Measurements from ENCODE around the gene PRPF18.
A peak's percentile ranks its signal among the peaks of the same experiment; 100 is the strongest.

Gene PRPF18

DNA sequence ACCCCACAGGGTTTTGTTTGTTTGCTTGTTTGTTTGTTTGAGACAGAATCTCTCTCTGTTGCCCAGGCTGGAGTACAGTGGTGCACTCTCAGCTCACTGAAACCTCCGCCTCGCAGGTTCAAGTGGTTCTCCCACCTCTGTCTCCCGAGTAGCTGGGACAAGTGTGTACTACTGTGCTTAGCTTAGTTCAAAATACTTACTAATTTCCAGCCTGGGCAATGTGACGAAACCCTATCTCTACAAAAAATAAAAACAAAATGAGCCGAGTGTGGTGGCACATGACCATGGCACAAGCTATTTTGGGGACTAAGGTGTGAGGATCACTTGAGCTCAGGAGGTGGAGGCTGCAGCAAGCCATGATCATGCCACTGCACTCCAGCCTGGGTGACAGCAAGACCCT lies 15.2 kb upstream of the PRPF18 start:
- H3K4me2 ChIP-seq (ENCODE audit: low read length), result no peak overlapping the region
- H3K36me3 ChIP-seq (ENCODE audit: insufficient read depth, low read length), result no peaks in the 10 kb centered on the region
- H3K4me3 ChIP-seq (ENCODE audit: low read length), result no peak overlapping the region
- no peaks in the 10 kb centered on the region for H3K4me1 ChIP-seq (ENCODE audit: control insufficient read depth, insufficient read depth, low read length)
- peaks cover 29% of the 10 kb centered on the region for H3K27me3 ChIP-seq (ENCODE audit: control insufficient read depth, insufficient read depth, low read length)
- no peaks in the 10 kb centered on the region for H3K9me3 ChIP-seq (replicated peaks; ENCODE audit: low read length)
- no peak overlapping the region for H3K9ac ChIP-seq (ENCODE audit: low read depth, low read length)

DNA sequence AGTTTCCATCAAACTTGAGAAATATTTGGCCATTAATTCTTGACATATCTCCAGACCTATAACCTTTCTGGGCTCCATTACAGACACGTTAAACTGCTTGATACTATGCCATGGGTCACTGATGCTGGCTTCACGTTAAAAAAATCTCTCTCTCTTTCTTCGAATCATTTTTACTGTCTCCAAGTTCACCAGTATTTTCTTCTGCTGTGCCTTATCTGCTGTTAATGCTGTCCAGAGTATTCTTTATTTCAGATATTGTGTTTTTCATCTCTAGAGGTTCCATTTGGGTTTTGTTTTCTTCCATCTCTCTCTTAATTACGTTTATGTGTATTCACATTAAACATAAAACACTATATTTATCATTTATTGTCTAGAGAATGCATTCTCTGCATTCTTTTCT lies 12.8 kb upstream of the PRPF18 start:
- H3K36me3 ChIP-seq (ENCODE audit: insufficient read depth, low read length), result no peaks in the 10 kb centered on the region
- no peaks in the 10 kb centered on the region for H3K4me1 ChIP-seq (ENCODE audit: control insufficient read depth, insufficient read depth, low read length)

DNA sequence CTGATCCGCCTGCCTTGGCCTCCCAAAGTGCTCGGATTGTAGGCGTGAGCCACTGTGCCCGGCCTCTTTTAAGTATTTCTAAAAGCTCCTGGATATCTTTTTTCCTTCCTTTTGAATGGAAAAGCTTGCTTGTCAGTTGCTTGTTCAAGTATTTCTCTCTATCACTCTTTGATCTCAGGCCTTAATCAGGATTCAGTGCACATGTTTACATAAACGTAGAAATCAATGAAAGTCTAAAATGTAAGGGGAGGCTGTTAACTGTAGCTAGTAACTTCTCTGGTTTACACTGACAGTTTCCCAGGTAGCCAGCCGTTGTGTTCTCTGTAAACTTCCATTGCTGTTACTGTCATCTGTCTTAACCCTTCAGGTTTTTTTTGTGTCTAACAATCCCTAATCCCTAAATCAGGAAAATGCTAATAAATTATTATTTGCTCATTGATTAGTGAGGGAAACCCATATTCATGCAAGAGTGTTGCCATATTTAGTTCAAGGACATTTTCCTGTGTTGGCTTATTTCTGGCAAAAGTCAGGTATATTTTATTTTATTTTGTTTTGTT lies 1.5 kb upstream of the PRPF18 start:
- Histone ChIP-seq H3K9ac (ENCODE audit: low read depth, low read length) (no peak overlapping the region), H3K4me3 (ENCODE audit: low read length) (no peak overlapping the region)

More for the DNA sequence above, 12.8 kb upstream of the PRPF18 start:
- no peak overlapping the region for H3K4me2 ChIP-seq (ENCODE audit: low read length)
- H3K27me3 ChIP-seq (ENCODE audit: control insufficient read depth, insufficient read depth, low read length), result peaks cover 30% of the 10 kb centered on the region
- H3K4me3 ChIP-seq (ENCODE audit: low read length), result no peak overlapping the region
- no peaks in the 10 kb centered on the region for H3K9me3 ChIP-seq (replicated peaks; ENCODE audit: low read length)
- no peak overlapping the region for H3K9ac ChIP-seq (ENCODE audit: low read depth, low read length)

DNA sequence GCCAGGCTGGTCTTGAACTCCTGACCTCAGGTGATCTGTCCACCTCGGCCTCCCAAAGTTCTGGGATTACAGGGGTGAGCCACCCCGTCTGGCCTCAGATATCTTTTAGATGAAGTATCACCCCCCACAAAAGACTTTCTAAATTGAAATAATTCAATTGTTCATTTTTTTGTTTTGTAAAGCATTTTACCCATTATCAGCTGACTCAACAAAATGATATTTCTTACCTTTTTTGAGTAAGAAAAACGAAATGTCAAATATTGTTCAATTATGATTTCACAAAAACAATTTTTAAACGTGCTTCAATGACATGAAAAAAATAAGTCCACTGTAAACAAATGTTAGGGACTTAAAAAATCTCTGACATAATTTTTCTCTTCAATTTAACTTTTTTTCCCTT lies 822 bp upstream of the PRPF18 start:
- Histone ChIP-seq H3K9me3 (replicated peaks; ENCODE audit: low read length) (no peaks in the 10 kb centered on the region), H3K9ac (ENCODE audit: low read depth, low read length) (no peak overlapping the region), H3K27me3 (ENCODE audit: control insufficient read depth, insufficient read depth, low read length) (peaks cover 23% of the 10 kb centered on the region), H3K4me2 (ENCODE audit: low read length) (no peak overlapping the region), H3K36me3 (ENCODE audit: insufficient read depth, low read length) (no peaks in the 10 kb centered on the region), H3K4me3 (ENCODE audit: low read length) (no peak overlapping the region), H3K4me1 (ENCODE audit: control insufficient read depth, insufficient read depth, low read length) (peaks cover 6% of the 10 kb centered on the region)

More for the DNA sequence above, 1.5 kb upstream of the PRPF18 start:
- Histone ChIP-seq H3K36me3 (ENCODE audit: insufficient read depth, low read length) (no peaks in the 10 kb centered on the region), H3K4me2 (ENCODE audit: low read length) (no peak overlapping the region), H3K4me1 (ENCODE audit: control insufficient read depth, insufficient read depth, low read length) (peaks cover 6% of the 10 kb centered on the region), H3K9me3 (replicated peaks; ENCODE audit: low read length) (no peaks in the 10 kb centered on the region), H3K27me3 (ENCODE audit: control insufficient read depth, insufficient read depth, low read length) (peaks cover 27% of the 10 kb centered on the region)

DNA sequence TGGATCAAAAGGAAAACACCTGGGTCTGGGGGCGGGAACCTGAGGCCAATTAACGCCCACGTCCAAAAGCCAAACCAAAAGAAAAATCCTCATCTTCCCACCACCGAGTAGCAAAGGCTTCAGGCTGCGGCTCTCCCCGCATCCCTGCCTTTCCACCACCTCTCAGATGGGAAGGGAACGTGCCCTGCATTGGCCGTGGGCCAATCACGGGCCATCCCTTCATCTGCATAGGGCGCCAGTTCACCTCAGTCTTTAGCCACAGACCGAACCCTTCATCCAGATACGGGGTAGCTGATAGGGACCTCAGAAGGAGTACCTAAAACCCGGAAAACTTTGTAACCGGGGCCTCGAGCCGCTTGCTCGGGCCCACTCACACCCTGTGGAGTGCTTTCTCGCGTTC lies 626 bp downstream of the PRPF18 start:
- peaks cover 16% of the 10 kb centered on the region for H3K27me3 ChIP-seq (ENCODE audit: control insufficient read depth, insufficient read depth, low read length)
- peak overlapping the region; percentile 93 for H3K4me2 ChIP-seq (ENCODE audit: low read length)
- peak overlapping the region; percentile 93 for H3K9ac ChIP-seq (ENCODE audit: low read depth, low read length)
- peaks cover 7% of the 10 kb centered on the region for H3K36me3 ChIP-seq (ENCODE audit: insufficient read depth, low read length)
- peak overlapping the region; percentile 99 for H3K4me3 ChIP-seq (ENCODE audit: low read length)
- peaks cover 6% of the 10 kb centered on the region for H3K4me1 ChIP-seq (ENCODE audit: control insufficient read depth, insufficient read depth, low read length)
- no peaks in the 10 kb centered on the region for H3K9me3 ChIP-seq (replicated peaks; ENCODE audit: low read length)

DNA sequence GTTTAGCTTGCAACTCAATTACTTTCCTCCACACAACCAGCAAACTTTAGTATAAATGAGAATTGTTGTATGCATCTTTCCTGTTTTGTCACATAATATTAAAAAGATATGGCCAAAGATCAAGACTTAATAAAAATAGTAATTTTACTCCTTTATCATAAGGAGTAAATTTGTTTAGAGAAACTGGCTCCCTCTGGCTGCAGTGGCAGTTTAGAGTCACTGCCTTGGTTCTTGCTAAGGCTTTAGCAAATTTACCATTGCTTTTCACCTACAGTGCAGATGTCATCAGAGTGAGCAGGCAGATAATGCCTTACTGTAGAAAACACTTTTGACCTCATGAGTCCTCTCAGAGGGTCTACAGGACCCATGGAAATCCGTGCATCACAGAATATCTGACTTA lies 2.6 kb downstream of the PRPF18 start:
- peaks cover 8% of the 10 kb centered on the region for H3K36me3 ChIP-seq (ENCODE audit: insufficient read depth, low read length)
- no peaks in the 10 kb centered on the region for H3K9me3 ChIP-seq (replicated peaks; ENCODE audit: low read length)
- no peak overlapping the region for H3K9ac ChIP-seq (ENCODE audit: low read depth, low read length)
- H3K4me2 ChIP-seq (ENCODE audit: low read length), result no peak overlapping the region
- peaks cover 5% of the 10 kb centered on the region for H3K27me3 ChIP-seq (ENCODE audit: control insufficient read depth, insufficient read depth, low read length)
- H3K4me1 ChIP-seq (ENCODE audit: control insufficient read depth, insufficient read depth, low read length), result peaks cover 6% of the 10 kb centered on the region
- H3K4me3 ChIP-seq (ENCODE audit: low read length), result no peak overlapping the region

DNA sequence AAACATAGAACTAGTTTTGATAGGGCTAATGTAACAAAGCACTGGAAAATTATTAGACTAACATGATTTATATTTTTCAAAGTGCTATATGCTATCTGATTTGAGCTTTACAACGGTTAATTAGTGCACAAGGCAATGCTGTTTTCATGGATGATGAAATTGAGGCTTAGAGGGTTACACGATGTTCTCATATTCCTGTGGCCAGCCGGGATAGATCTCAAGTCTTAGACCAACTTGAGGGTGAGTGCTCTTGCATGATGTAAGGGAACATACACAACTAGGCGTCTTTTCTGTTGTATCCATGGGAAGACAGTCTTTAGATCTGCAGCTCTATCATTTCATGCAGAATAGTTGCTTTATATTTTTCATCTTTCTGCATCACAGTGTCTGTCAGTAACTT lies 4.1 kb downstream of the PRPF18 start:
- Histone ChIP-seq H3K4me2 (ENCODE audit: low read length) (no peak overlapping the region), H3K9ac (ENCODE audit: low read depth, low read length) (no peak overlapping the region), H3K27me3 (ENCODE audit: control insufficient read depth, insufficient read depth, low read length) (no peaks in the 10 kb centered on the region), H3K4me3 (ENCODE audit: low read length) (no peak overlapping the region), H3K36me3 (ENCODE audit: insufficient read depth, low read length) (peaks cover 8% of the 10 kb centered on the region), H3K4me1 (ENCODE audit: control insufficient read depth, insufficient read depth, low read length) (peaks cover 6% of the 10 kb centered on the region), H3K9me3 (replicated peaks; ENCODE audit: low read length) (no peaks in the 10 kb centered on the region)

DNA sequence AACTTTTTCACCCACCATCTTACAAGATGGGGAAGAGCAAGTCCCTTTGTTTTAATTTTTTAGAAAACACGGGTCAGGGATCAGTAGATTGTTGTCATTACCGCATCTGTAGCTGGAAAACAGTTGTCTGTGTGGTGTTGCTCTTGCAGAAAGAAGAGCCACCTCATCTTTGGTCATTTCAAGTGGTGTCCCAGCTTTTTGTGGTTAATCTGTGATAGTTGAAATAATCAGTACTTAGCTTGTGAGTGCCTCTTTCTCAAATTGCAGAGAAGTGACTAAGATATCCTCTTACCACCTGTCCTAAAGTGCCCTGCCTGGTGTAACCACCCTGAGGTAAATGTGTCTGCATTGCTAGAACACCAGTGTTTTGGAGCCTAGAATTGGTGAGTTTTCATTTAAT lies 5.5 kb downstream of the PRPF18 start:
- H3K9ac ChIP-seq (ENCODE audit: low read depth, low read length), result no peak overlapping the region
- peaks cover 6% of the 10 kb centered on the region for H3K4me1 ChIP-seq (ENCODE audit: control insufficient read depth, insufficient read depth, low read length)
- H3K36me3 ChIP-seq (ENCODE audit: insufficient read depth, low read length), result peaks cover 8% of the 10 kb centered on the region
- no peaks in the 10 kb centered on the region for H3K9me3 ChIP-seq (replicated peaks; ENCODE audit: low read length)
- H3K4me2 ChIP-seq (ENCODE audit: low read length), result no peak overlapping the region
- no peaks in the 10 kb centered on the region for H3K27me3 ChIP-seq (ENCODE audit: control insufficient read depth, insufficient read depth, low read length)
- H3K4me3 ChIP-seq (ENCODE audit: low read length), result no peak overlapping the region

DNA sequence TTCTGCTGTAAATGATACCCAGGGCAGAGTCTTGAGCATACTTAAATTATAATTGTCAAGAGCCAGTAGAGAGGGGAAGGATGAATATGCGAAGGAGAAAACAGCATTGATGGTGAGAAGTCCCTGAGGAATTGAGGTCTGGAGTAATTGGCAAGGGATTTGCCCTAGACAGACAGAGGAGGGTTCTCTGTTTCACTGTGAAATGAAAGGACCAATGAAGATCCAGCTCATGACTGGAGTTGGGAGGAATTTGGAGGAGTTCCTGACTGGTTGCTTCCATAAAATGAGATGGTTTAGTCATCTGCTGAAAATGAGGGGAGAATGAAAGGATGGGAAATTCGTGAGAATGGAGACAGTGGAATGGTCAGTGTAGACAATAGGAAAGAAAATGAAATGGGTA lies 6.8 kb downstream of the PRPF18 start:
- no peaks in the 10 kb centered on the region for H3K27me3 ChIP-seq (ENCODE audit: control insufficient read depth, insufficient read depth, low read length)
- H3K9ac ChIP-seq (ENCODE audit: low read depth, low read length), result no peak overlapping the region
- H3K4me2 ChIP-seq (ENCODE audit: low read length), result no peak overlapping the region
- H3K9me3 ChIP-seq (replicated peaks; ENCODE audit: low read length), result no peaks in the 10 kb centered on the region
- H3K4me3 ChIP-seq (ENCODE audit: low read length), result no peak overlapping the region
- H3K4me1 ChIP-seq (ENCODE audit: control insufficient read depth, insufficient read depth, low read length), result no peaks in the 10 kb centered on the region
- peaks cover 8% of the 10 kb centered on the region for H3K36me3 ChIP-seq (ENCODE audit: insufficient read depth, low read length)

DNA sequence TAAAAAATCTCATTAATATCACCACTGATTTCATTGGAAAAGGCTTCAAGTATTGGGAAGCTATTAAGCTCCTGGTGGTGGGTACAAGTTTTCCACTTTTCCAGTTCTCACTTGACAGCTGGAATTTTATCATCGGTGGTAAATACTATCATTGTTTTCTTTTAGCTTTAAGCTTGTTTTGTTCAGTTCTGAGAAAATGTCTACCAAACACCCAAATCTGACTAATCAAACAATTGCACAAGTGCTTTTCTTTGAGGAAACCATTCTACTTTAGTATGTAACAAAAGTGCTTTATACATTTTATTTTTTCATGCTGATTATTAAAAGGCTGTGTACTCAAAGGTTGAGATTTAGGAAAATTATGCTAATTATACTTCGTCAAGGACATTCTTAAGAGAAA lies 7.9 kb downstream of the PRPF18 start:
- Histone ChIP-seq H3K27me3 (ENCODE audit: control insufficient read depth, insufficient read depth, low read length) (no peaks in the 10 kb centered on the region), H3K9ac (ENCODE audit: low read depth, low read length) (no peak overlapping the region), H3K9me3 (replicated peaks; ENCODE audit: low read length) (no peaks in the 10 kb centered on the region), H3K4me1 (ENCODE audit: control insufficient read depth, insufficient read depth, low read length) (no peaks in the 10 kb centered on the region), H3K36me3 (ENCODE audit: insufficient read depth, low read length) (peaks cover 8% of the 10 kb centered on the region), H3K4me2 (ENCODE audit: low read length) (no peak overlapping the region), H3K4me3 (ENCODE audit: low read length) (no peak overlapping the region)

DNA sequence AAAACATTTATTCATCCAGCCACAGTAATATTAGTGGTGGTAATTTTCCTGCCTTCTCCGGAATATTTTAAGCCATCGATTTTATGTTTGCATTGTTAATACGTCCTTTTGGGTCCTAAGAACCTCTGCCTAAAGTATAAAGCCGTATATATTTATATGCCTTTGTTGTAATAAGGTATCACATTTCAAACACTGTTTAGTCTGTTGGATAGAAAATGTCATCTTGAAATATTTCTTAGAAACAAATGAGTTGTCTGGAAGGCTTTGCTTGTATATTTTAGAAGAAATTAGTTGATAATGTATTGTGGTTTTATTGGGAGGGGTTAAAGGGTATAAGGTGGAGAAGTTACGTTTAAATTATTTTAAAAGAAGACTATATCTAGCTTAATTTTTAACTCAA lies 11.1 kb downstream of the PRPF18 start:
- Histone ChIP-seq H3K9ac (ENCODE audit: low read depth, low read length) (no peak overlapping the region), H3K9me3 (replicated peaks; ENCODE audit: low read length) (no peaks in the 10 kb centered on the region), H3K4me1 (ENCODE audit: control insufficient read depth, insufficient read depth, low read length) (no peaks in the 10 kb centered on the region), H3K27me3 (ENCODE audit: control insufficient read depth, insufficient read depth, low read length) (no peaks in the 10 kb centered on the region), H3K4me3 (ENCODE audit: low read length) (no peak overlapping the region), H3K4me2 (ENCODE audit: low read length) (no peak overlapping the region), H3K36me3 (ENCODE audit: insufficient read depth, low read length) (peaks cover 3% of the 10 kb centered on the region)

DNA sequence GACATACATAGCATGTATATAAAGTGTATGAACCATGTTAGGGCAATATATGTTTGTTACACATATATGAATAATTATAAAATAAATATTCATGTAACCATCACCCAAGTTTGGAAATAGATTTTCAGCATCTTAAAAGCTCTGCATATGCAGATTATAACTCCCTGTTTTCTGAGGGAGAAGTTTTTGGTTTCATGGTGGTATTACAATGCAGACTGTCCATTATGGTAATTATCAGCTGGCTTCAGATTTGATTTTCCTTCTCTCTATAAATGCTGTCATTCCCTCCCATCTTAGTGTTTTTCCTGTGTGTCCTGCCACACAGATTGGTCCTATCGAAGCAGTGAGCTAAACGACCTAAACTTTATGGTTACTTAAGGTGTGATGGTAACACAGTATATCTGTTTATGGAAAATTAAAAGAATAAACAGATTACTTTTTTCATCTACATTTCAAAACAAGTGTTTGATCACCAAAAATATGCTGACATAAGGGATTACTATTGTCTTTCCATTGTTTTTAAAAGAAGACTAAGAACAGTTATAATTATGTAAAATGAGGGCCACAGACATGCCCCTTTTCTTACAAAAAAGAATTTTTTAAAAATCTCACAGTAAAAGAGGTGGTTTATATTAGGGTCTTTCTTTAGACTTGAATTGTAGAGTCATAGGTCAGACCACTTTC lies 17.7 kb downstream of the PRPF18 start:
- Histone ChIP-seq H3K9ac (ENCODE audit: low read depth, low read length) (no peak overlapping the region), H3K4me1 (ENCODE audit: control insufficient read depth, insufficient read depth, low read length) (peaks cover 18% of the 10 kb centered on the region), H3K9me3 (replicated peaks; ENCODE audit: low read length) (no peaks in the 10 kb centered on the region), H3K27me3 (ENCODE audit: control insufficient read depth, insufficient read depth, low read length) (no peaks in the 10 kb centered on the region), H3K4me2 (ENCODE audit: low read length) (no peak overlapping the region), H3K36me3 (ENCODE audit: insufficient read depth, low read length) (peaks cover 11% of the 10 kb centered on the region), H3K4me3 (ENCODE audit: low read length) (no peak overlapping the region)
